Keratinocyte (primary cell): ENCODE results near the gene GRIP1.

Experiments used
- CTCF ChIP-seq, 3 experiments: IDR thresholded peaks in 1 of 3; conservative IDR thresholded peaks in 1 of 3; optimal IDR thresholded peaks in 1 of 3; 2 replicates in 2 of 3; 3 replicates in 1 of 3; pipeline versions ENCODE3 to v1.5.1; 2011; ENCODE audit warnings: low read length in 3 of 3, mild to moderate bottlenecking in 3 of 3, moderate library complexity in 2 of 3, control low read depth in 1 of 3, inconsistent platforms in 1 of 3; ENCODE audit not compliant: insufficient read depth in 2 of 3; ENCODE audit errors: extremely low read depth in 1 of 3
- EZH2 ChIP-seq: IDR thresholded peaks from one replicate; pipeline ENCODE4 v1.6.1; 2012; ENCODE audit warnings: inconsistent platforms, mild to moderate bottlenecking, low read length, moderate library complexity

- TF ChIP-seq CTCF (optimal IDR thresholded peaks at IDR 0.05 in 1 of 3, IDR thresholded peaks at IDR 0.05 in 1 of 3, conservative IDR thresholded peaks at IDR 0.05 in 1 of 3; ENCODE audit: extremely low read depth in 1 of 3, insufficient read depth in 2 of 3, low read length in 3 of 3) (no peak), EZH2 (no peak)
Observed at GRCh38 chr12:66531766-66532165, 147.1 kb downstream of the GRIP1 start.
